G401 (cell line): Measurements from ENCODE around the gene ANXA2. TPM values are rescaled to one million over a fixed set of nuclear protein-coding genes. Genes with fewer than 3 reads are reported as not detected.

Source experiments
- DNase-seq: peaks from one replicate; pipeline ENCODE4 v3.0.0-alpha.2; 2015; ENCODE audit warnings: low spot score
- in situ Hi-C: cut with HindIII; loops from 2 replicates; pipeline ENCODE4 v1.10.0; 2016; ENCODE audit warnings: low sequenced_read_pairs, mixed read lengths
- total RNA-seq: library from RNA; depleted of rRNA; stranded (reverse); fragments of >200 nt; shearing (Covaris generic); gene quantifications from 2 replicates; pipeline ENCODE4 v1.2.3, GENCODE V29; 2014; rRNA removed

The ANXA2 gene
- total RNA-seq = 851 and 1,039 TPM in 2 replicates

DNA sequence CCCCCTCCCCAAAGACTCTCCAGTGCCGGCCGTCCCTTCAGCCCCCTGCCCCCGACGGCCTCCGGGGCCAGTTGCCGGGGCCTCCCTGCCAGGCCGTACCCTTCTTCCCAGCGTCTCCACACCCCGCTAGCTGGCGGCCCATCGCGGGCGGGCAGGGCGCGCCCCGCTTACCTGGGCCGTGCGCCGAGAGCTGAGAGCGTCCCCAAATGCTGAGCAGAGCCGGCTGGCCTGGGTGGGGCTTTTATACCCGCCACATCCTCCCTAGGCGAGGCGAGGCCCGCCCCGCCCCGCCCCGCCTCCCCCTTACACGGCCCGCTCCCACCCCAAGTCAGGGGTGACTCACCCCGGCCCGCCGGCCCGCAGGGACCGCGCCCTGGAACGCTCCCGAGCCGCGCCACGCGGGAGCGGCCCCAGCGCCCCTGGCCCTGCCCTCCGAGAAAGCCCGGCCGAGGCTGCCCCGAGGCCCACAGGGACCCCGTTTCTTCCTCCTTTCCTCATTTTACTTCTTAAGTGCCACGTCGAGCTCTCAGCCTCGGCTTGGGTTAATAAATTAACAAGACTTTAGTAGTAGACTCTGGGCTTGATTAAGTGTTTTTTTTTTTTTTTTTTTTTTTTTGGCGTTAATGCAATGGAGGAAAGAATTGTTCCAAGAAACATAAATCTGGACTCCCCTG lies at the start of gene ANXA2:
TSS of gene ANXA2 (minus strand) at position 215 of the 674 bp plus-strand sequence. CDS start 11,911 bp downstream, outside the sequence.
- DNase-seq = peak; percentile 8
- in situ Hi-C loops = no loop called here

GRCh38 chr15:60444289-60444912 lies 46.6 kb upstream of the ANXA2 start:
- peak; percentile 5 for DNase-seq
- in situ Hi-C loops = no loop called here

DNA sequence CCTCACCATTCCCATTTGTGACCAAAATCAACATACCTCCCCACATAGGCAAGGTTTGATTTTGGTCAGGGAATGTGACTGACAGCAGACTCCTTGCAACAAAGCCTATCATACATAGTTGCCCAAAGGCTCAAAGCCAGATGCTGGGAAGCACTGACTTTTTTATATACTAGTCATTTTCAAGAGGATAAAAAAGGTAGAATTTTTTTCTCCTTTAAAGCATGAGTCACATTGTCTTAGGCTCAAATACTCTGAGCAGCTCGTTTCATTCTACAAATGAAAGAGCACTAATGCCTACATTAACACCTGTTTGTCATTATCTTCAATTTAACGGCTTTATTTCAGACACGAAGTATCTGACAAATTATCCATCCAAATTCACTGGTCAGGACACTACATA lies 45.0 kb upstream of the ANXA2 start:
- no peak for DNase-seq
- in situ Hi-C loops = no loop called here

DNA sequence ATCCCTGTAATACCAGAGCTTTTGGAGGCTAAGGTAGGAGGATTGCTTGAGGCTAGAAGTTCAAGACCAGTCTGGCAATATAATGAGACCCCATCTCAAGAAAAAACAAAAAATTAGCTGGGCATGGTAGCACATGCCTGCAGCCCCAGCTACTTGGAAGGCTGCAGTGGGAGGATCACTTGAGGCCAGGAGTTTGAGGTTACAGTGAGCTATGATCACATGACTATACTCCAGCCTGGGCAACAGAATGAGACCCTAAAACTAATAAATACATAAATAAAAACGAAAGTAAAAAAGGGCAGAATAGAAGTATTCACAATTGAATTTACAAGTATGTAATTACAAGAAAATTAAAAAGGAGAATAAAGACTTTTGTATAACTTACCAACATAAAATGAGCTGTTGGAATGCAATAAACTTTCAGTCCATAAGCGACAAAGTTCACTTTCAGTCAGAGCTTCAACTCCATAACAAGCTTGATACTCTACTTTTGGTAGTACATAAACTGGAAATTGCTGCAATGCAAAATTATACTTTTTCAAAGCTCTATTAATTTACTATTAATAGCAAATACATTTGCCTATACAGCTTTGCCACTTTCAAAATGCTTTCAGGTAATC lies 44.4 kb upstream of the ANXA2 start:
- in situ Hi-C loops = no loop called here
- DNase-seq = no peak

DNA sequence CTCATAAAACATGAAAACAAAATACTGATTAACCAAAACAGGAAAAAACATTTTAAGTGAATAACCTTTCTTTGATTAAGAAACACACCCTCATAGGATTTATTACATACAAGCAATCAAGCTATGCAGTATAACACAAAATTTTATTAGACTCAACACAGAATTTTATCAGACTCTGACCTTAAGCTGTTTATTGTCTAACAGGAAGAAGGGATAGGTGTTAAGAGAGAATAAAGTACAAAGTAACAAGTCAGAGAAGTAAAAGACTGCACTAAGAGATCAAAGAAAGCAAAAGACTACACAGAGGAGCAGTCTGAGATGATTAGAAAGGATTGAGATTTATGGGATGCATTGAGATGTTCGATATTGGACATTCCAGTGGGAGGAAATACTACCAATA lies 43.5 kb upstream of the ANXA2 start:
- no peak for DNase-seq
- in situ Hi-C loops = no loop called here

- in situ Hi-C loops = no loop called here
- DNase-seq = no peak
Observed at GRCh38 chr15:60438646-60439045, 40.9 kb upstream of the ANXA2 start.

- in situ Hi-C loops = no loop called here
- DNase-seq = no peak
Observed at GRCh38 chr15:60428935-60429334, 31.1 kb upstream of the ANXA2 start.

GRCh38 chr15:60426870-60427508 lies 29.2 kb upstream of the ANXA2 start:
- DNase-seq = no peak
- in situ Hi-C loops = no loop called here

DNA sequence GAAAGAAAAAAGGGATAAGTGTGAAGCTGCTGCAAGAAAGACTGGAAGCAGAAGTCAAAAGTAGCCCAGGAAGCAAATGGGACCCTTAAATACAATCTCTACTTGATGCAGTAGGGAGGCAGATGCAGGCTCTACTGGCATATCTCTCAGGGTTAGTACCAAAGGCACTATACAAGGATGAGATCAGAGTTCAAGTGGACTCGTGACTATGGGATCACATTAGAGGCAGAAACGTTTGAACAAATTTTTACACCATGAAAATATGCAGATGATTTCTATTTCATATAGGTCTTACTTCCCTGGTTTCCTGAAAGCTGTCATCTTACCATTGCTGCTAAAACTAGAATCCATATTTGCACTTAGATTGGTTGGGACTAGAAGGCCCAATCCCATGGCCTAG lies 27.7 kb upstream of the ANXA2 start:
- in situ Hi-C loops = no loop called here
- DNase-seq = no peak

GRCh38 chr15:60424006-60424405 lies 26.2 kb upstream of the ANXA2 start:
- DNase-seq = no peak
- in situ Hi-C loops = no loop called here

DNA sequence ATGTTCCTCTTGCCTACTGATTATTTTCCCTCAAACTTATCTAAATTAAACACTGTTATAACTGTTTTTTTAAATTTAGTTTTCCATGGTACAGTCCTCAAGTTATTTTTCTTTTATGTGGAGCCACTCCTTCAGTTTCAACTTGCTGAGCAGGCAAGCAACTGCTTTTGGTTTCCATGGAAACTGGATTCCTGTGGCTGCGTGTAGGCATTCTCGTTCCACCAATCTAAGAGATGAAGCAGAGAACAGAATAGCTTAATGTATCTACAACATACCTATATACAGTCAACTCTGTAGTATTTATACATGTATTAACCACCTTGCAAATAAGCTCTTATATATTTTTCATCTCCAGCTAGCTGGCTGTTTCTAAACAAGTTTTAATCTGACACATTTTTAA lies 25.8 kb upstream of the ANXA2 start:
- peak; percentile 17 for DNase-seq
- in situ Hi-C loops = no loop called here

DNA sequence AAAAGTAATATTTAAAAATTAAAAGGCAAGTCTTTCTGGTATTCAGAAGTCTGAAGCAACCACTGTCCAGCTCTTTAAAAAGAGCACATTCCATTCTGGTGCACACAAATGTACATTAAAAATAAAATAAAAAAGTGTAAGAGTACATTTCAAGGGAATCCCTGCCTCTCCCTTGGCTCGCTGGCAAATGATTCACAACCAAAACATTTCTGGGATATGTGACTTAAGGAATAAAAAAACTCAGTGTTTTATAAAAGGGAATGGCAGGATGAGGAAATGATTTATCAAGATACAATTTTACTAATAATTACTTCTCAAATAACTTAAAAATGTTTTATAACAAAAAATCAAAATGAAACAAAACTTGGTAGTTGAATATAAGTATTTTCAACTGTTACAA lies 23.8 kb upstream of the ANXA2 start:
- in situ Hi-C loops = no loop called here
- DNase-seq = no peak

DNA sequence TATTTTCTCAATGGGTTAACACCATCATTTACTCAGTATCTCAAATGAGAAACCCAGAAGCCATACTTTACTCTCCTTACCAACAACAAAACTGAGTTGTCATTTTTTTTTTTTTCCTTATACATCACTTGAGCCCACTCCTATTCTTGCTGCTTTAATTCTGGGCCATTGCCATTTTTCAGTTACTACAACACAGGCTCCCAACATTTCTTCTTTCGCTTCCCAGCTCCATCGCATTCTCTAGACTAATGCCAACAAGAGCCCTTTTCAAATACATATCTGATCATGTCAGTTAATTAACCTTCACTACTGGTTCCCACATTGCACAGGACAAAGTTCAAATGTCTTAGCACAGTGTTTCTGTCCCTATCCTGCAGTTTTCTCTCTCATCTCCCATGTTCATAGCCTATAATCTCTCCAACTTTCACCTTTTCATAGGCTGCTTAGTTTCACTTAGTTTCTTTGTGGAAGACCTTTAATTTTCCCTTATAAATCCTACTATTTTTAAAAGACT lies 22.5 kb upstream of the ANXA2 start:
- in situ Hi-C loops = no loop called here
- no peak for DNase-seq

DNA sequence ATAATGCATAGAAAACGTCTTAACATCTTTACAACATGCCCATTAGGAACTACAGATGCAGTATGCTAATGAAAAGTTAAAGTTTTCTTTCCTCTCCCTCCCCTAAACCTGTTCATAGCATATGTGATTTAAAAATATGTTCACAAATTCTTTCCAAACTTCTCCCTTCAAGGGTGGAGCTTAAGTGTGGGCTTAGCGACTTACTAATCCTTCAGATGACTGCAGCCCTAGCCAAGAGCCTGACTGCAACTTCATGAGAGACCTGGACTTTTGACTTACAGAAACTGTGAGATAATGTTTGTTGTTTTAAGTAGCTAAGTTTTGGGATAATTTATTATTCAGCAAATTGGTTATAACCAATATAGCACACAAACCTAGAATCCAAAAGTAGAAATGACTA lies 22.0 kb upstream of the ANXA2 start:
- DNase-seq = no peak
- in situ Hi-C loops = no loop called here

GRCh38 chr15:60418096-60418495 lies 20.3 kb upstream of the ANXA2 start:
- DNase-seq = no peak
- in situ Hi-C loops = no loop called here

- DNase-seq = no peak
- in situ Hi-C loops = no loop called here
Observed at GRCh38 chr15:60417112-60417511, 19.3 kb upstream of the ANXA2 start.

DNA sequence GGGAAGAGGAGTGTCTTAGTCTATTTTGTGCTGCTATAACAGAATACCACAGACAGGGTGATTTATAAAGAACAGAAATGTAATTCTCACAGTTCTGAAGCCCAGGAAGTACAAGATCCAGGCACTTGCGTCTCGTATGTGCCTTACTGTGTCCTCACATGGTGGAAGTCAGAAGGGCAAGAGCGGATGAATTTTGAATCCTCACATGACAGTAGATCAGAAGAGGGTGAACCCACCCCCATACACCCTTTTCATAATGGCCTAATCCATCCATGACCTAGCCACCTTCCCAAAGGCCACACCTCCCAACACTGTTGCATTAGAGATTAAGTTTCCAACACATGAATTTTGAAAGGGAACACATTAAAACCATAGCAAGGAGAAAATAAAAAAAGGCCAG lies 18.7 kb upstream of the ANXA2 start:
- in situ Hi-C loops = no loop called here
- DNase-seq = no peak

- DNase-seq = no peak
- in situ Hi-C loops = no loop called here
Observed at GRCh38 chr15:60414016-60414682, 16.4 kb upstream of the ANXA2 start.

GRCh38 chr15:60413231-60413824 lies 15.5 kb upstream of the ANXA2 start:
- in situ Hi-C loops = no loop called here
- no peak for DNase-seq
